Fibroblast of villous mesenchyme (primary cell): ENCODE results near the gene OPTC. TPM values are rescaled to one million over a fixed set of nuclear protein-coding genes. Genes with fewer than 3 reads are reported as not detected.

Experiments used
- DNase-seq: peaks from one replicate; pipeline ENCODE4 v3.0.0-alpha.2; 2010; ENCODE audit warnings: low read depth
- H3K4me3 ChIP-seq: 2 replicates; pipeline ENCODE4 v1.5.1; 2011; ENCODE audit warnings: low read depth, mild to moderate bottlenecking, low read length
- CTCF ChIP-seq: IDR thresholded peaks from 2 replicates; pipeline ENCODE4 v1.5.1; 2012; ENCODE audit warnings: low read depth, mild to moderate bottlenecking, low read length; ENCODE audit not compliant: insufficient read depth
- total RNA-seq: library from RNA; depleted of rRNA; stranded (reverse); fragments of >200 nt; gene quantifications from 2 replicates; pipeline ENCODE4 v1.2.3, GENCODE V29; 2012

OPTC gene
- total RNA-seq, 1 donor, result not detected

- DNase-seq, result no peak
- TF ChIP-seq CTCF, result no peak
- H3K4me3 ChIP-seq, result no peak overlapping the region
Measured at GRCh38 chr1:203495845-203496244, 1.9 kb downstream of the OPTC start.

- no peak for DNase-seq
- no peak overlapping the region for H3K4me3 ChIP-seq
- no peak for TF ChIP-seq CTCF
Measured at GRCh38 chr1:203497269-203497777, 3.4 kb downstream of the OPTC start.

DNA sequence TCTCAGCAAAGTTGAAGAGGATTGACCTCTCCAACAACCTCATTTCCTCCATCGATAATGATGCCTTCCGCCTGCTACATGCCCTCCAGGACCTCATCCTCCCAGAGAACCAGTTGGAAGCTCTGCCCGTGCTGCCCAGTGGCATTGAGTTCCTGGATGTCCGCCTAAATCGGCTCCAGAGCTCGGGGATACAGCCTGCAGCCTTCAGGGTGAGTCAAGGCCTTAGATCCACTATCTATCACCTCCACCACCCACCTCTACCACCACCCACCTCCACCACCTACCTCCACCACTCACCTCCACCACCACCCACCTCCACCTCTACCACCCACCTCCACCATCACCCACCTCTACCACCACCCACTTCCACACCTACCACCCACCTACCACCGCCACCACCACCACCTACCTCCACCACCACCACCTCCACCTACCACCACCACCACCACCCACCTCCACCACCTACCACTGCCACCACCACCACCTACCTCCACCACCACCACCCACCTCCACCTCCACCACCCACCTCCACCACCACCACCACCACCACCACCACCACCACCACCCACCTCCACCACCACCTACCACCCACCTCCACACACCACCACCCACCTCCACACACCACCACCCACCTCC is 5.8 kb downstream of the OPTC start:
- no peak for DNase-seq
- no peak overlapping the region for H3K4me3 ChIP-seq
- TF ChIP-seq CTCF, result no peak

- DNase-seq, result no peak
- TF ChIP-seq CTCF, result no peak
- H3K4me3 ChIP-seq, result no peak overlapping the region
Measured at GRCh38 chr1:203500279-203500678, 6.3 kb downstream of the OPTC start.

GRCh38 chr1:203503836-203504235 is 9.9 kb downstream of the OPTC start:
- no peak overlapping the region for H3K4me3 ChIP-seq
- TF ChIP-seq CTCF, result no peak
- DNase-seq, result no peak

DNA sequence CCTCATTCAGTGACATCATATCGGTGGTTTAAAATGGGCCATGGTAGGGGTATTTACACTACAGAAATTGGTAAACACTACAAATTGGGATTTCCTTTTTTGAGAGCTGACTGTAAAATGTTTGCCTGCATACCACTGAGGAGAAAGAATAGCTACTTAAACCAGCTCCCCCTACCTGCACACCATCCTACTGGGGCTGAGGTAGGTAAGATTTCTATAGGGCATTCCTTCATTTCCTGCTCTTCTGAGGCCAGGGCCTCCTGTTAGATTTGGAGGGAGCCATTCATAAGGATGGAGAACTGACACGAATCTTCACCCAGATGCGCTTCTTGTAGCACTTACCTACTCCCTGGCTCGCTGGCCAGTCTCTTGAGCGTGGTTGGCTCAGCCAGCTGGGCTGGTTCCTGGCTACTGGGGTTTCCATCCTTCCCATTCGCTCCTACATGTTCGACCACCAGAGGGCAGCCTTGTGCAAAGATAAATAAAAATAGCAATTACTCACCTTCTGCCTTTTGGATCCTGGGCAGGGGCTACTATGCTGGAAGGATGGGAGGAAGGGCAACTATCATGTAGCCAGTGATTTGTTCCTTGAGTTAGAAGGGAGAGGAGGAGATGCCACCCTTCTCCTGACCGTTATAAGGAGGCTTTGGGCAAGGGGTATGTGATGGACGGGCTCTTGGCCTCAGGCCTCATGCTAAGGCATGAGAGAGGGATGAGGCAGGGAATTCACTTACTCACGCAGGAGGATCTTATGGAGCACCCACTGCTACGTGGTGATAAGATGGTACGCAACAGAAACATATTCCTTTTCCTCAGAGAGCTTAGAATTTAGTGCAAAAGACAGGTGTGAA is 10.7 kb downstream of the OPTC start:
- TF ChIP-seq CTCF, result peak; percentile 72
- no peak overlapping the region for H3K4me3 ChIP-seq
- DNase-seq, result peak; percentile 83
